ENCODE data around the gene PTPRC.

DNA sequence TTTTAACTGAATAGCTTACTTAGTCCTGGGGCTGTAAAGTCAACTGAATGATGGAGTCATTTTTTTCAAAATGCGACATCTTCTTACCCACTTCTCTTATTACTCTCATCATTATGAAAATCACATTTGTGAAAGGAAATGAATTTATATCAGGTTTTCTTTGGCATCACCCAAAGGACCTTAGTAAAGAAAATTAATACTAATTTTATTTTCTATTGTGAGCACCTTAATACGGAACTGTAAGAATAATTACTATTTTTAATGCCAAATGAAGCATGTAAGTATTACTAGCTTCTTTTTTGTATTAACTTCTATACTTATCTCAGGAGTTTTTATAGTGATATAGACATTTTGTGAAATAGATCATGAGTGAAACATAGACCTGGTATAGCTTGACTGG, 30.9 kb downstream of the PTPRC start:
- TF ChIP-seq, protein P1, sequence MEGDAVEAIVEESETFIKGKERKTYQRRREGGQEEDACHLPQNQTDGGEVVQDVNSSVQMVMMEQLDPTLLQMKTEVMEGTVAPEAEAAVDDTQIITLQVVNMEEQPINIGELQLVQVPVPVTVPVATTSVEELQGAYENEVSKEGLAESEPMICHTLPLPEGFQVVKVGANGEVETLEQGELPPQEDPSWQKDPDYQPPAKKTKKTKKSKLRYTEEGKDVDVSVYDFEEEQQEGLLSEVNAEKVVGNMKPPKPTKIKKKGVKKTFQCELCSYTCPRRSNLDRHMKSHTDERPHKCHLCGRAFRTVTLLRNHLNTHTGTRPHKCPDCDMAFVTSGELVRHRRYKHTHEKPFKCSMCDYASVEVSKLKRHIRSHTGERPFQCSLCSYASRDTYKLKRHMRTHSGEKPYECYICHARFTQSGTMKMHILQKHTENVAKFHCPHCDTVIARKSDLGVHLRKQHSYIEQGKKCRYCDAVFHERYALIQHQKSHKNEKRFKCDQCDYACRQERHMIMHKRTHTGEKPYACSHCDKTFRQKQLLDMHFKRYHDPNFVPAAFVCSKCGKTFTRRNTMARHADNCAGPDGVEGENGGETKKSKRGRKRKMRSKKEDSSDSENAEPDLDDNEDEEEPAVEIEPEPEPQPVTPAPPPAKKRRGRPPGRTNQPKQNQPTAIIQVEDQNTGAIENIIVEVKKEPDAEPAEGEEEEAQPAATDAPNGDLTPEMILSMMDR (IDR thresholded peaks at IDR 0.05; ENCODE audit: low read length): no peak
- no peak for TF ChIP-seq EZH2 (IDR thresholded peaks at IDR 0.05; ENCODE audit: borderline replicate concordance, low read length)

All from OCI-LY1 (cell line).